SH-SY5Y (cell line): Measurements from ENCODE around the gene SMG9.

ENCODE experiments used
- GATA2 ChIP-seq: IDR thresholded peaks from 2 replicates; pipeline ENCODE4 v1.6.1; 2011; ENCODE audit warnings: mild to moderate bottlenecking, low read depth, low read length
- GATA3 ChIP-seq: IDR thresholded peaks from 2 replicates; pipeline ENCODE4 v1.6.1; 2011; ENCODE audit warnings: low read depth, mild to moderate bottlenecking, low read length, moderate library complexity

DNA sequence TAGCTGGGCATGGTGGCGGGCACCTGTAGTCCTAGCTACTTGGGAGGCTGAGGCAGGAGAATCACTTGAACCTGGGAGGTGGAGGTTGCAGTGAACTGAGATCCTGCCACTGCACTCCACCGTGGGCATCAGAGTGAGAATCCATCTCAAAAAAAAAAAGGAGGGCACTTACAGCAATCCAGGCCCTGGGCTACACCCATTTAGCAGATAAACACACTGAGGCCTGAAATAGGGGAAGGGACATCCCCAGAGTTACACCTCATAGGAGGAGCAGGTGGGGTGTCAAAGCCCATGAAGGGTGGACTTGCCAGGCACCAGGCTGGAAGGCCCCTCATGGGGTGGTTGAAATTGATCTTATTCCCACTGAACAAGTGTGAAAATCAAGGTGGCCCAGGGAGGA, 70.9 kb downstream of the SMG9 start:
- TF ChIP-seq GATA3: no peak
- no peak for TF ChIP-seq GATA2
